Measurements from ENCODE around the gene EXOSC5. TPM values are rescaled to one million over a fixed set of nuclear protein-coding genes. Genes with fewer than 3 reads are reported as not detected.

EXOSC5 gene
- total and polyA plus RNA-seq, 9 of the 15 experiments (the other 6 are each of a cell fraction or from before 2014, with no cell fraction given) = 10.9 to 75.5 (median 37.8) TPM

DNA sequence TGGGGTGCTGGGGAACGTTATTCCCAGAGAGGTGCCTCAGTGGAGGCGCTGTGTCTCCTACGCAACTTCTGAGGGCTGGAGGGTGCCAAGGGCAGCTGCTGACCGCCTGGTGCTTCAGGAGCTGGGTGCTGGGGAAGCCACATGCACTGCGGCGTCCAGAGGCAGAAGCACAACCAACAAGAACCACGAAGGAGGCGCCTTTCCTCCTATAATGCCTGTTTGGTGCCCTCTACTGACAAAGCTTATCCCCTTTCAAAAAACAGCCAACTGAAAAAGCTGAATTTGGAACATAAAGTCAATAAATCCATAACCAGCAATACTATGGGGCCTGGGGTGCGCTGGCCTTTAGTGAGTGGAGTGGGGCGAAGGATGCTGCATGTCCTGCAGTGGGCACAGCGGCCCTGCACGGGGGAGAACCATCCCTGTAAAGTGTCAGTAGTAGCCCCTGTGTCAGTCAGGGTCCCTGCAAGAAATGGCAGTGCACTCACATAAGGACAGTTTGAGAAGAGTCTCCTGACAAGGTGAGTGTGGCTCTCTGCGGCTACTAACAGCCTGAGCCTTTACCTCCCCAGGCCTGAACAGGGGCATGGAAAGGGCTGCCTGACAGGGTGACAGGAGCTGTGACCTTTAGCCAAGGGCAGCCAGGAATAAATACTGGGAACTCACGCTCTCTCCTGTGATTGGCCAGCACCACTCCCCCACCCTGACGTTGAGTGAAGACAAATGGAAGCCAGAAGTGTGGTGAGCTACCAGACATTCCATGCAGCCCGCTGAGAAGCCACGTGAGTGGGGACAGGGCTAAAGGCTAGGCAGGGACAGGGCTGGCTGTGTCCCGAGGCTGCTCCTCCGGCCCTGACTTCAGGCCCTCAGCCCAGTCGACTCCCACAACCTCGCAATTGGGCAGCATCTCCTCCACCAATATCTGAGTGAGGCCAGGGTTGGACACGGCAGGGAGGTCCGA, 34.5 kb upstream of the EXOSC5 start (continued):
- TF ChIP-seq, protein P1, sequence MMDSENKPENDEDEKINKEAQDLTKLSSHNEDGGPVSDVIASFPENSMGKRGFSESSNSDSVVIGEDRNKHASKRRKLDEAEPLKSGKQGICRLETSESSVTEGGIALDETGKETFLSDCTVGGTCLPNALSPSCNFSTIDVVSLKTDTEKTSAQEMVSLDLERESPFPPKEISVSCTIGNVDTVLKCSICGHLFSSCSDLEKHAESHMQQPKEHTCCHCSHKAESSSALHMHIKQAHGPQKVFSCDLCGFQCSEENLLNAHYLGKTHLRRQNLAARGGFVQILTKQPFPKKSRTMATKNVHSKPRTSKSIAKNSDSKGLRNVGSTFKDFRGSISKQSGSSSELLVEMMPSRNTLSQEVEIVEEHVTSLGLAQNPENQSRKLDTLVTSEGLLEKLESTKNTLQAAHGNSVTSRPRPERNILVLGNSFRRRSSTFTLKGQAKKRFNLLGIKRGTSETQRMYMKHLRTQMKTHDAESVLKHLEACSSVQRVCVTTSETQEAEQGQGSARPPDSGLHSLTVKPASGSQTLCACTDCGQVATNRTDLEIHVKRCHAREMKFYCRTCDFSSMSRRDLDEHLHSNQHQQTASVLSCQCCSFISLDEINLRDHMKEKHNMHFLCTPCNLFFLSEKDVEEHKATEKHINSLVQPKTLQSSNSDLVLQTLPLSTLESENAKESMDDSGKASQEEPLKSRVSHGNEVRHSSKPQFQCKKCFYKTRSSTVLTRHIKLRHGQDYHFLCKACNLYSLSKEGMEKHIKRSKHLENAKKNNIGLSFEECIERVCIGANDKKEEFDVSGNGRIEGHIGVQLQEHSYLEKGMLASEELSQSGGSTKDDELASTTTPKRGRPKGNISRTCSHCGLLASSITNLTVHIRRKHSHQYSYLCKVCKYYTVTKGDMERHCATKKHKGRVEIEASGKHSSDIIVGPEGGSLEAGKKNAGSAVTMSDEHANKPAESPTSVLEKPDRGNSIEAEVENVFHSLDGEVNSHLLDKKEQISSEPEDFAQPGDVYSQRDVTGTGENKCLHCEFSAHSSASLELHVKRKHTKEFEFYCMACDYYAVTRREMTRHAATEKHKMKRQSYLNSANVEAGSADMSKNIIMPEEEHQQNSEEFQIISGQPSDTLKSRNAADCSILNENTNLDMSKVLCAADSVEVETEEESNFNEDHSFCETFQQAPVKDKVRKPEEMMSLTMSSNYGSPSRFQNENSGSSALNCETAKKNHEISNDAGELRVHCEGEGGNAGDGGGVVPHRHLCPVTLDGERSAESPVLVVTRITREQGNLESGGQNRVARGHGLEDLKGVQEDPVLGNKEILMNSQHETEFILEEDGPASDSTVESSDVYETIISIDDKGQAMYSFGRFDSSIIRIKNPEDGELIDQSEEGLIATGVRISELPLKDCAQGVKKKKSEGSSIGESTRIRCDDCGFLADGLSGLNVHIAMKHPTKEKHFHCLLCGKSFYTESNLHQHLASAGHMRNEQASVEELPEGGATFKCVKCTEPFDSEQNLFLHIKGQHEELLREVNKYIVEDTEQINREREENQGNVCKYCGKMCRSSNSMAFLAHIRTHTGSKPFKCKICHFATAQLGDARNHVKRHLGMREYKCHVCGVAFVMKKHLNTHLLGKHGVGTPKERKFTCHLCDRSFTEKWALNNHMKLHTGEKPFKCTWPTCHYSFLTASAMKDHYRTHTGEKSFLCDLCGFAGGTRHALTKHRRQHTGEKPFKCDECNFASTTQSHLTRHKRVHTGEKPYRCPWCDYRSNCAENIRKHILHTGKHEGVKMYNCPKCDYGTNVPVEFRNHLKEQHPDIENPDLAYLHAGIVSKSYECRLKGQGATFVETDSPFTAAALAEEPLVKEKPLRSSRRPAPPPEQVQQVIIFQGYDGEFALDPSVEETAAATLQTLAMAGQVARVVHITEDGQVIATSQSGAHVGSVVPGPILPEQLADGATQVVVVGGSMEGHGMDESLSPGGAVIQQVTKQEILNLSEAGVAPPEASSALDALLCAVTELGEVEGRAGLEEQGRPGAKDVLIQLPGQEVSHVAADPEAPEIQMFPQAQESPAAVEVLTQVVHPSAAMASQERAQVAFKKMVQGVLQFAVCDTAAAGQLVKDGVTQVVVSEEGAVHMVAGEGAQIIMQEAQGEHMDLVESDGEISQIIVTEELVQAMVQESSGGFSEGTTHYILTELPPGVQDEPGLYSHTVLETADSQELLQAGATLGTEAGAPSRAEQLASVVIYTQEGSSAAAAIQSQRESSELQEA (IDR thresholded peaks at IDR 0.05; ENCODE audit: low read depth) = no peak
- no peak for TF ChIP-seq ZNF764 (CRISPR knock-in tag; IDR thresholded peaks at IDR 0.05; ENCODE audit: low read depth)
- TF ChIP-seq ATF1 (CRISPR knock-in tag; IDR thresholded peaks at IDR 0.05) = no peak
- TF ChIP-seq ATF1 (tag; IDR thresholded peaks at IDR 0.05) = no peak
- no peak for TF ChIP-seq ETV6 (IDR thresholded peaks at IDR 0.05; ENCODE audit: borderline replicate concordance in 1 of 2, low read depth in 2 of 2, low read length in 1 of 2)
- TF ChIP-seq ETV6 (CRISPR knock-in tag; IDR thresholded peaks at IDR 0.05; ENCODE audit: borderline replicate concordance) = no peak
- TF ChIP-seq RBM39 (optimal IDR thresholded peaks at IDR 0.05; ENCODE audit: low read depth, low read length) = no peak
- no peak for TF ChIP-seq ZNF143 (CRISPR knock-in tag; IDR thresholded peaks at IDR 0.05)
- TF ChIP-seq, protein P2, sequence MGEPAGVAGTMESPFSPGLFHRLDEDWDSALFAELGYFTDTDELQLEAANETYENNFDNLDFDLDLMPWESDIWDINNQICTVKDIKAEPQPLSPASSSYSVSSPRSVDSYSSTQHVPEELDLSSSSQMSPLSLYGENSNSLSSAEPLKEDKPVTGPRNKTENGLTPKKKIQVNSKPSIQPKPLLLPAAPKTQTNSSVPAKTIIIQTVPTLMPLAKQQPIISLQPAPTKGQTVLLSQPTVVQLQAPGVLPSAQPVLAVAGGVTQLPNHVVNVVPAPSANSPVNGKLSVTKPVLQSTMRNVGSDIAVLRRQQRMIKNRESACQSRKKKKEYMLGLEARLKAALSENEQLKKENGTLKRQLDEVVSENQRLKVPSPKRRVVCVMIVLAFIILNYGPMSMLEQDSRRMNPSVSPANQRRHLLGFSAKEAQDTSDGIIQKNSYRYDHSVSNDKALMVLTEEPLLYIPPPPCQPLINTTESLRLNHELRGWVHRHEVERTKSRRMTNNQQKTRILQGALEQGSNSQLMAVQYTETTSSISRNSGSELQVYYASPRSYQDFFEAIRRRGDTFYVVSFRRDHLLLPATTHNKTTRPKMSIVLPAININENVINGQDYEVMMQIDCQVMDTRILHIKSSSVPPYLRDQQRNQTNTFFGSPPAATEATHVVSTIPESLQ (CRISPR knock-in tag; IDR thresholded peaks at IDR 0.05) = no peak
- TF ChIP-seq GATA2 (CRISPR knock-in tag; IDR thresholded peaks at IDR 0.05) = no peak
- no peak for TF ChIP-seq PHTF2 (CRISPR knock-in tag; IDR thresholded peaks at IDR 0.05)
- TF ChIP-seq, protein P3, sequence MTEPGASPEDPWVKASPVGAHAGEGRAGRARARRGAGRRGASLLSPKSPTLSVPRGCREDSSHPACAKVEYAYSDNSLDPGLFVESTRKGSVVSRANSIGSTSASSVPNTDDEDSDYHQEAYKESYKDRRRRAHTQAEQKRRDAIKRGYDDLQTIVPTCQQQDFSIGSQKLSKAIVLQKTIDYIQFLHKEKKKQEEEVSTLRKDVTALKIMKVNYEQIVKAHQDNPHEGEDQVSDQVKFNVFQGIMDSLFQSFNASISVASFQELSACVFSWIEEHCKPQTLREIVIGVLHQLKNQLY (CRISPR knock-in tag; conservative IDR thresholded peaks at IDR 0.05) = no peak
- no peak for TF ChIP-seq ZNF347 (CRISPR knock-in tag; IDR thresholded peaks at IDR 0.05; ENCODE audit: low read depth)
- TF ChIP-seq, protein P4, sequence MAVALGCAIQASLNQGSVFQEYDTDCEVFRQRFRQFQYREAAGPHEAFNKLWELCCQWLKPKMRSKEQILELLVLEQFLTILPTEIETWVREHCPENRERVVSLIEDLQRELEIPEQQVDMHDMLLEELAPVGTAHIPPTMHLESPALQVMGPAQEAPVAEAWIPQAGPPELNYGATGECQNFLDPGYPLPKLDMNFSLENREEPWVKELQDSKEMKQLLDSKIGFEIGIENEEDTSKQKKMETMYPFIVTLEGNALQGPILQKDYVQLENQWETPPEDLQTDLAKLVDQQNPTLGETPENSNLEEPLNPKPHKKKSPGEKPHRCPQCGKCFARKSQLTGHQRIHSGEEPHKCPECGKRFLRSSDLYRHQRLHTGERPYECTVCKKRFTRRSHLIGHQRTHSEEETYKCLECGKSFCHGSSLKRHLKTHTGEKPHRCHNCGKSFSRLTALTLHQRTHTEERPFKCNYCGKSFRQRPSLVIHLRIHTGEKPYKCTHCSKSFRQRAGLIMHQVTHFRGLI (CRISPR knock-in tag; IDR thresholded peaks at IDR 0.05) = no peak
